Neural crest cell (in vitro differentiated cells): ENCODE results near the gene APOD. TPM values are rescaled to one million over a fixed set of nuclear protein-coding genes. Genes with fewer than 3 reads are reported as not detected.
A peak's percentile ranks its signal among the peaks of the same experiment; 100 is the strongest.

Experiments used
- DNase-seq: peaks from one replicate; pipeline ENCODE4 v3.0.0; 2021; ENCODE audit warnings: low read depth, mixed read lengths, low spot score
- H3K27ac Mint-ChIP-seq: one replicate; pipeline ENCODE4 v1.8.0; 2021; ENCODE audit warnings: mild to moderate bottlenecking, mixed read lengths; ENCODE audit not compliant: unreplicated experiment
- H3K27me3 Mint-ChIP-seq: 2 replicates; pipeline ENCODE4 v1.8.0; 2021; ENCODE audit warnings: low read depth, mild to moderate bottlenecking, mixed read lengths
- H3K36me3 Mint-ChIP-seq: 2 replicates; pipeline ENCODE4 v1.8.0; 2021; ENCODE audit warnings: low read depth, mild to moderate bottlenecking, mixed read lengths
- H3K4me1 Mint-ChIP-seq: 2 replicates; pipeline ENCODE4 v1.8.0; 2021; ENCODE audit warnings: mixed read lengths
- H3K4me3 Mint-ChIP-seq: one replicate; pipeline ENCODE4 v1.8.0; 2021; ENCODE audit warnings: mild to moderate bottlenecking, mixed read lengths
- H3K9me3 Mint-ChIP-seq: 2 replicates; pipeline ENCODE4 v1.8.0; 2021; ENCODE audit warnings: mixed read lengths
- total RNA-seq: library from RNA; stranded (reverse); gene quantifications from 2 replicates; pipeline ENCODE4 v1.2.1, GENCODE V29; 2021
- TF ChIP-seq, protein P1 (sequence below): fragments of 200-600 bp; sonication (generic); conservative IDR thresholded peaks from 2 replicates; pipeline ENCODE4 v1.5.0; 2021; ENCODE audit warnings: antibody characterized with exemption, mild to moderate bottlenecking

The APOD gene
- total RNA-seq, 1 donor from 2014 or later, result 1.7 TPM

- H3K27me3 Mint-ChIP-seq, result peaks cover 27% of the 10 kb centered on the region
- peaks cover 20% of the 10 kb centered on the region for H3K4me1 Mint-ChIP-seq
- no peak overlapping the region for H3K27ac Mint-ChIP-seq
- no peak overlapping the region for H3K4me3 Mint-ChIP-seq
- TF ChIP-seq, protein P1, sequence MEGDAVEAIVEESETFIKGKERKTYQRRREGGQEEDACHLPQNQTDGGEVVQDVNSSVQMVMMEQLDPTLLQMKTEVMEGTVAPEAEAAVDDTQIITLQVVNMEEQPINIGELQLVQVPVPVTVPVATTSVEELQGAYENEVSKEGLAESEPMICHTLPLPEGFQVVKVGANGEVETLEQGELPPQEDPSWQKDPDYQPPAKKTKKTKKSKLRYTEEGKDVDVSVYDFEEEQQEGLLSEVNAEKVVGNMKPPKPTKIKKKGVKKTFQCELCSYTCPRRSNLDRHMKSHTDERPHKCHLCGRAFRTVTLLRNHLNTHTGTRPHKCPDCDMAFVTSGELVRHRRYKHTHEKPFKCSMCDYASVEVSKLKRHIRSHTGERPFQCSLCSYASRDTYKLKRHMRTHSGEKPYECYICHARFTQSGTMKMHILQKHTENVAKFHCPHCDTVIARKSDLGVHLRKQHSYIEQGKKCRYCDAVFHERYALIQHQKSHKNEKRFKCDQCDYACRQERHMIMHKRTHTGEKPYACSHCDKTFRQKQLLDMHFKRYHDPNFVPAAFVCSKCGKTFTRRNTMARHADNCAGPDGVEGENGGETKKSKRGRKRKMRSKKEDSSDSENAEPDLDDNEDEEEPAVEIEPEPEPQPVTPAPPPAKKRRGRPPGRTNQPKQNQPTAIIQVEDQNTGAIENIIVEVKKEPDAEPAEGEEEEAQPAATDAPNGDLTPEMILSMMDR, result no peak
- DNase-seq, result no peak
- no peaks in the 10 kb centered on the region for H3K36me3 Mint-ChIP-seq
- H3K9me3 Mint-ChIP-seq, result no peaks in the 10 kb centered on the region
Observed at GRCh38 chr3:195548987-195549386, 34.8 kb downstream of the APOD start.

DNA sequence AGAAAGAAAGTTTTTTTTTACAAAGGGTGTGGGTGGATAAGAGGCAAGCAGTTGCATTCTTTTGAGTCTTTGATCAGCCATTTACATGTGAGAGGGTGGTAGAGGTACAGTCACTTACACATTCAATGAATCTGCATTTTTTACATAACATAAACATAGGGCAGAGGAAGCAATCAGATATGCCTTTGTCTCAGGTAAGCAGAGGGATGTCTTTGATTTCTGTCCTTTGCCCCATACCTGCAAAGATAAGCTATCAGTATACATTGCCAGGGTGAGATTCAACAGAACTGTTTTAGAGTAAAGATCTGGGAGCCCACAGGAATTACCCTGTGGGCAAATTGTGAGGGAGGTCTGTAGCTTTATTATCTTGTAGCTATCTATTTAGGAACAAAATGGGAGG lies 35.2 kb downstream of the APOD start:
- TF ChIP-seq, protein P1, result no peak
- Mint-ChIP-seq H3K9me3 (no peaks in the 10 kb centered on the region), H3K4me1 (peaks cover 25% of the 10 kb centered on the region), H3K36me3 (no peaks in the 10 kb centered on the region), H3K4me3 (no peak overlapping the region), H3K27me3 (peaks cover 31% of the 10 kb centered on the region), H3K27ac (no peak overlapping the region)
- DNase-seq, result no peak

DNA sequence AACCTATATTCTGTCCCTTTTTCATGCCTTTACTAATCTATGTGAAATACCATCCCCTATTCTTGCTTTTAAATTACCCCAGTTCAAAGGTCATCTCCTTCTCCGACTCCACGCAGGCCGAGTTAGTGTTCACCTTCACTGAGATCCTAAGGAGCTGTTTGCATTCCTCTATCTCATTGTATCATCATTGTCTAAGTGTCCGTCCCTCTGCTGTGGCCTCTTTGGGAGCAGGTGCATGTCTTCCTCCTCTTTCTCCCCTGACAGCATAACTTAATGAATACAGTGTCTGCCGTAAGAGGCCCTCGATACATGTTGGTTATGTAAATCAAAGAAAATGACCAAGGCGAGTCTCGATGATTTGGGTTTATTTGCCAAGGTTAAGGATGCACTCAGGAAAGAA lies 35.7 kb downstream of the APOD start:
- Mint-ChIP-seq H3K36me3 (no peaks in the 10 kb centered on the region), H3K27ac (no peak overlapping the region), H3K4me1 (peaks cover 26% of the 10 kb centered on the region), H3K4me3 (peak overlapping the region; percentile 20), H3K9me3 (no peaks in the 10 kb centered on the region), H3K27me3 (peaks cover 33% of the 10 kb centered on the region)
- no peak for DNase-seq
- TF ChIP-seq, protein P1, result no peak

DNA sequence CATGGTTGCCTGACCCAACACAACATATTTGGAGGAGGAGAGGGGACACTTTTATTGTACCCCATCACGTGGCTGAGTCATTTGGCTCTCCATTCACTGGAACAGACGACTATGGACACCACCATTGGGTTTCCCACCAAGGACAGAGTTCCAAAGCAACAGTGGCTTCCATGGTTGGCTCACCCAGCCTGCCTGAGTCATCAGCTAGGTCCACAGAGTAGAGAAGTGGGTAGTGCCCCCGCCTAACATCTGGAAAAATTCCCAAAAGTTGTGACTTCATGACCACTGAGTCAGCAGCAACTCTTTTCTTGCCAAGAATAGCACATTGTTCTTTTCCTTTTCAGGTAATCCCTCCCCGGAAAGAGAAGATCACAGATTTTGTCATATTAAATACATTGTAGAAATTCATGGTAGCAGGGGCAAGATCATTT lies 37.6 kb downstream of the APOD start:
- H3K4me1 Mint-ChIP-seq, result peaks cover 39% of the 10 kb centered on the region
- TF ChIP-seq, protein P1, result no peak
- peaks cover 33% of the 10 kb centered on the region for H3K27me3 Mint-ChIP-seq
- H3K36me3 Mint-ChIP-seq, result no peaks in the 10 kb centered on the region
- no peaks in the 10 kb centered on the region for H3K9me3 Mint-ChIP-seq
- peak overlapping the region; percentile 78 for H3K4me3 Mint-ChIP-seq
- H3K27ac Mint-ChIP-seq, result no peak overlapping the region
- no peak for DNase-seq

DNA sequence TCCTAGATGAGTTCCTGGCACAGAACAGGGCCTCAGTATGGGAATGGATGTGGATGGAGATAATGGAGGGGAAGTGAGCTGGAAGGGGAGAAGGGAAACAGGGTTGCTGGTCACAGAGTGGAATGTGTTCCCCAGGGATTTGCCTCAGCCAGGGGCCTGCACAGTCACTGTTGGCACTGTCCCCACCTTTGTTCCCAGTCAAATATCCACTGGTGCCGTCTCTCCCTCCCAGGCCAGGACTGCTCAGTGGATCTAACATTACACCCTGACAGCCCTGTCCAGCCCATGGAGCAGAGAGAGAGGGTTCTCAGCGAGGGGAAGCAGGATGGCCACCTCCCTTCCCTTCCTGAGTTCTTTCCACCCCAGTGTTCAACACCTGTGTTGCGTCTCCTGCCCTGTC lies 39.1 kb downstream of the APOD start:
- H3K36me3 Mint-ChIP-seq, result no peaks in the 10 kb centered on the region
- peaks cover 51% of the 10 kb centered on the region for H3K4me1 Mint-ChIP-seq
- H3K9me3 Mint-ChIP-seq, result no peaks in the 10 kb centered on the region
- H3K27ac Mint-ChIP-seq, result no peak overlapping the region
- TF ChIP-seq, protein P1, result no peak
- H3K27me3 Mint-ChIP-seq, result peaks cover 33% of the 10 kb centered on the region
- H3K4me3 Mint-ChIP-seq, result peak overlapping the region; percentile 93
- DNase-seq, result no peak

DNA sequence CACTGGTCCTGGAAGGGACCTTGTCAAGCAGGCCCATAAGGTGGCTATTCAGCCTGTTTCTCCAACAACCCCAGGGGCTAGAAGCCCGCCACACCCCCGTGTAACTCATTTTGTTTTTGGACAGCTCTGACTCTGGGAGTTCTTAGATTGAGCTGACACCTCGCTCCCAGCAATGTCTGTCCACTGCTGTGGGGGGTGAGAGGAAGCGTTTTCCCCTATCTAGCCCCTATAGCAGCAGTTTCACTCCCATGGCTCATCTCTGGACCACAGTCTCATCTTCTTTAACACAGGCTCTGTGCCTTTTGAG lies 39.6 kb downstream of the APOD start:
- H3K9me3 Mint-ChIP-seq, result no peaks in the 10 kb centered on the region
- peaks cover 51% of the 10 kb centered on the region for H3K4me1 Mint-ChIP-seq
- H3K27me3 Mint-ChIP-seq, result peaks cover 33% of the 10 kb centered on the region
- peak overlapping the region; percentile 93 for H3K4me3 Mint-ChIP-seq
- no peak for DNase-seq
- H3K36me3 Mint-ChIP-seq, result no peaks in the 10 kb centered on the region
- no peak overlapping the region for H3K27ac Mint-ChIP-seq
- TF ChIP-seq, protein P1, result no peak
